Inflammatory macrophage treated with lipopolysaccharide for 4 hours (primary cell): ENCODE measurements around the gene MOV10L1.

ENCODE experiments used
- DNase-seq: peaks from one replicate; pipeline ENCODE4 v3.0.0-alpha.2; 2020

Gene MOV10L1

DNA sequence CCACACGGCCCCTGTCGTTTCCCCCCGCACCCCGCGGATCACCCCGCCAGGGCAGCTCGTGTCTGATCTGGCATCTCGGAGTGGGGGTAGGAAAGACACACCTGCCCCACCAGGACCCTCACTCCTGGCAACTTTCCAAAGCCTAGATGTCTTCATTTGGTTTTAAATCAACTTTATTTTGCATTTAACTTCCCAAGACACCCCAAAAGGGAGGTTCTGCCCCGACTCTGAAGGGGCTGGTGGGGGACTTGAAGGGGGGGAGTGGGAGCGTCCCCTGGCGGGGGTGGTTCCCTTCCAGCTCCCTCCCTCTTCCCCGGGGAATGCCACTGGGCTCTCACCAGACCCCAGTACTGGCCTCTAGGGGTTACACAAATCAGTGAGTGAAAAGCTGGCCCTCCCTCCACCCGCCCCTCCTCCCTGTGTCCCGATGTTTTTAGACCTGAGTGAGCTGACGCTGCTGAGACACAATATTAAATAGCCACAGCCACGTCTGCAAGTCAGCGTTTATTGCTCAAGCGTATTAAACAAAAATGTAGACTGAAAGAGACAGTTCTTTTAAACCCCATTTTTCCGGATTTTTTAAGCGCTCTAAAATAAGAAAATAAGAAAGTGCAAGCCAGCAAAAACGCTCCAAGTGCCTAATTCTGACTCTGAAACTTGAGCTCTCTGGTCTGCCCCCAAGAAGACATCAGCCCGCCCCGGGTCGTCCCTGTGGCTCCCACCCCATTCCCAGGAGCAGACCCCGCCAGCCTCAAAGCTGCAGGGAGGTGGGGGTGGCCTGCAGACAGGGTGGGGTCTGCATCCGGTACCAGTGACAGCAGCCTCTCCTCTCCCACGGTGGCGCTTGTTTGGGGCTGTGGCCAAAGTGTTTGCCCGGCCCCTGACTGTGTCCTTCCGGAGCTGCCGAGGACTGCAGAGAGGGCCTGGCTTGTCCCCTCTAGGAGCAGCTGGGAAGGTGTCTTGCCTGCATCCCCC lies 30.6 kb upstream of the MOV10L1 start:
- DNase-seq: no peak

DNA sequence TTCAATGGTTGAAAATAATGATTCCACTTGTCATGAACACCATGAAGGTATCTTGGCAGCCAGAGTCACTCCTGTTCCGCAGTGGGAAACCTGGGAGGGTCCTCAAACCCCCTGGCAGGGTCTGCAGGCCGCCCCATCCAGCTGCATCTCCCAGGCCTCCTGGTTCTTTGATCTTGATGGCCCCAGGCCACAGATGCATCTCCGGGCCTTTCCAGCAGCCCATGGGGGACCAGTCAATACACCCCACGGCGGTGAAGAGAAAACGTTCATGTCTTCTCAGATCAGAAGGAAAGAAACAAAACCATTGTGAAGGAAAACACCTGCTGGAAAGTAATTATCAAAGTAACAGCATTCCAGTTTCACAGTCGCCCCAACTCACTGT lies 29.9 kb upstream of the MOV10L1 start:
- DNase-seq: no peak

DNA sequence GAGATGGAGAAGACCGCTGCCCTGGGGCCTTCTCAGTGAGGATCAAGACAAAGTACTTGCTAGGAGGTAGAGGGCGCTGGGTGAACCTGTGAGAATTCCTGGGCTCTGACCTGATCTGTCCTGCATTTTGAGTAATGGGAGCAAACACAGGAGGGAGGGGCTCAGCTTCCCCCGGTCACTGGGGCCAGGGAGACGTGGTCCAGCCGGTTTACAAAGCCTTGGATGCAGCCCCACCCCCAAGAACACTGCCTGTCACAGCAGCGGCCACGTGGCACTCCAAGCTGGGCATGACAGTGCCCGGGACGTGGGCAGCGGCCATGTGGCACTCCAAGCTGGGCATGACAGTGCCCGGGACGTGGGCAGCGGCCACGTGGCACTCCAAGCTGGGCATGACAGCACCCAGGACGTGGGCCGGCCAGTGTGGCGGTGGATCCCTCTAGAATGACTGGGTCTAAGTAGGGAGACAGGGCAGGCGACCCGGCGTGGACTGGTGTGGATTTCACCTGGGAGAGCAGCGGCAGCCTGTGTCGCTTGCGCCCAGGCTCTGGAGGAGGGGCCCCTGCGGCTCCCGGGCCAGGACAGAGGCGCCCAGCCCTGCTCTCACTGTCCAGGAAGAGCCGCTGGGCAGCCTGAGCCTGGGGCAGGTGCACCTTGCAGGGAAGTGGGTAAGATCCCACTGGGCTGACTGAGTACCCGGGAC lies 29.2 kb upstream of the MOV10L1 start:
- DNase-seq: no peak

DNA sequence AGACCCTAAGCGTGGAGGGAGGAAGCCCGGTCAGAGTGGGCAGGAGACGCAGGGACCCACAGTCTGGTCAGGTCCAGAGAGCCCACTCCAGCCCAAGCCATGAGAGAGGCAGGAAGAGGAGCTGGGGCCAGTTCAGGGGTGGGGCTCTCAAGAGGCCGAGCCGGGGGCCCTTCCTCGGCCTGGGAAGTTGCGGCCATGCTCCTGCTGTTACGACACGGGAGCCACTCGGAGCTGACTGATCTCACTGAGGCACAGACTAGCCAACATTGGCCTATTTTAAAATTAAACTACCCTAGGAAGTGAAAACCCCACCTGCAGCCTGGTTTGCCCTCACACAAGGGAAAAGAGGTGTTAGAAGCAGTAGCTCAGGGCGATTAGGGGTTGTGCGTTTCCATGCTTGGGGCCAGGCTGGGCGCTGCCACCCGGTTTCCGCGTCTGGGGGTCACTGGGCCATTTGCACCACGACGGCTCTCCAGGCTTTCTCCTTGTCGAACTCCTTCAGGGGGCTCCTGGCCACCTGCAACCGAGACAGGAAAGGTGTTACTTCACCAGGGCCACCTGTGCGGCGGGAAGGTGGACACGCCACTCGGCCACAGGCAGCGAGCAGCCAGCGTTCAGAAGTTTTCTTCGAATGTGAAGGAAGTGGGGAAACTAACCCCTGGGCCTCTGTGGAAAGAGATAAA lies 28.5 kb upstream of the MOV10L1 start:
- DNase-seq: no peak

DNA sequence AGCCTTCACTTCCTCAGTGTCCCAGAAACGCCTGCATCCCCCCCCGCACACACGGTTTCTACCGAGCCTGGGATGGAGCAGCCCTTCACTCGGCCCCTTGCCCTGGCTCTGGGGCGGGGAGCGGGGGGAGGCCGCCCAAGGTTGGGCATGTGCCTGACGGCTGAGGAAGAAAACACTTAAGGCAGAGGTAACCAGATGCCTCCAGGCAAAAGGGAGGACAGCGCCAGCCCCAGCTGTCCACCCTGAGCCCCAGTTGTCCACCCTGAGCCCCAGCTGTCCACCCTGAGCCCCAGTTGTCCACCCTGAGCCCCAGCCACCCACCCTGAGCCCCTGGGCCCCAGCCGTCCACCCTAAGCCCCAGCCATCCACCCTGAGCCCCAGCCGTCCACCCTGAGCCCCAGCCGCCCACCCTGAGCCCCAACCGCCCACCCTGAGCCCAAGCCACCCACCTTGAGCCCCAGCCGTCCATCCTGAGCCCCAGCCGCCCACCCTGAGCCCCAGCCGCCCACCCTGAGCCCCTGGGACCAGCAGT lies 27.9 kb upstream of the MOV10L1 start:
- no peak for DNase-seq

DNA sequence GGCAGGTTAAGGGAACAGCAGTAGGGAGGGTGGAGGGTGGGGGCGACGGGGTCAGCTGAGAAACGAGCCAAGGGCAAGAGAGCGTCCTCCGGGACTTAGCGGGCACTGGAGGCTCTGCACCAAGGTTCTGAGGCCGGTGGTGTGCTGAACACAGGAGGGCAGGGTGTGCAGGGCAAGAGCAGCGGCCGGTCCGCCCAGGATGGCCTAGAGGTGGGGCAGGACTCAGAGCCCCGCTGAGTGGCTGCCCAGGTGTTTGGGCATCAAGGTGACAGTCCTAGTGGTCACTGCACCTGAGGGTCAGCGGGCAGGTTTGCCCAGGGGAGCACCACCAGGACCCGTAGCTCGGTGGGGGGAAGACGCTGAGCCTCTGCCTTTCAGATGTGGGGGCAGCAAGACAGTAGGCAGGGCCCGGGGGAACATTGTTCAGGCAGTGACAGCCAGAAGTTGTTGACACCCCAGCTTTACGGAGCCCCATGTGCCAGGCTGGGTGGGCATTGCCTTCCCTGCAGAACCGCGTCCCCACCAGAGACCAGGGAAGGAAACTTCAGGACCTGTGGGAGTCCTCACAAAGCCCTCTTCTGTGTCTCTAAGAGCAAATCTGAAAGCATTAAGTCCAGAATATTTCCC lies 27.2 kb upstream of the MOV10L1 start:
- no peak for DNase-seq

DNA sequence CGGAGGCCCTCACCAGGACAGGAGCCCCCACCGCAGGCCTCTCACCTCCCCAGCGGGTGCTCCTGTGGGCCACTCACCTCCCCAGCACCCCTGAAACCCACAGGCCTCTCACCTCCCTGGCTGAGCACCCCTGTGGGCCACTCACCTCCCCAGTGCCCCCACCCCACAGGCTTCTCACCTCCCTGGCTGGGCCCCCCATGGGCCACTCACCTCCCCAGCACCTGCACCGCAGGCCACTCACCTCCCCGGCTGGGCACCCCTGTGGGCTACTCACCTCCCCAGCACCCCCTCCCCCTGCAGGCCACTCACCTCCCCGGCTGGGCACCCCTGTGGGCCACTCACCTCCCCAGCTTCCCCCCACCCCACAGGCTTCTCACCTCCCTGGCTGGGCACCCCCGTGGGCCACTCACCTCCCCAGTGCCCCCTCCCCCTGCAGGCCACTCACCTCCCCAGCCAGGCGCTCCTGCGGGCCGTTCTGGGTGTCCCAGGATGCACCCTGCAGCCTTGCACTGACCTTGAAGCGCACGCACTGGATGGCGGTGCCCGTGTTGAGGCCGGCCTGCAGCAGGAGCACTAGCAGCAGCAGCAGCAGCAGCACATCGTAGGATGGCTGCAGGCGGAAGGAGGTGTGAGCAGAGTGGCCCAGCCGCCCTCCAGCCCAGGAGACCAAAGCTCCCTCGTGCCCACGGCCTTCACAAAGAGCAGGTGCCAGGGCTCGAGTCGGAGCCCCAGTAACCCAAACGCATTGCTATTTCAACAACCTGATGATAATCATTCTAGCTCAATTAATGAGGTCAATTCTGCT lies 26.0 kb upstream of the MOV10L1 start:
- DNase-seq: no peak

DNA sequence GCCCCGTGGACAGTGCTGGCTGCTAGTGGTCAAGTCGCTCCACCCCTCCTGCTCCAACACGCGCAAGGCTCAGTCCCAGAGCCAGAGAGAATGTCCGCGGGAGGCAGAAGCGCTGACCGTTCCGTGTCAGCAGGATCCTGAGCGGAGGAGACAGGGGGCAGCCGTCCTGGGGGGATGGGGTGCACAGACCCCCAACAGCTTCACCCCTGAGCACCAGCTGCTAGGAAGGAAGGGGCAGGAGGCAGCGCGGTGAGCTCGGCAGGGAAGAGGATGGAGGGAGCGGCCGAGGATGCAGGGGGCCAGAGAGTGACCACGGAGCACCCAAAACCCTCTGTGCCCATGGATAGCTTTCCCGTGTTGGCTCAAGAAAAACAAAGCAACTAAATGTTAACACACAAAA lies 25.4 kb upstream of the MOV10L1 start:
- DNase-seq: no peak

DNA sequence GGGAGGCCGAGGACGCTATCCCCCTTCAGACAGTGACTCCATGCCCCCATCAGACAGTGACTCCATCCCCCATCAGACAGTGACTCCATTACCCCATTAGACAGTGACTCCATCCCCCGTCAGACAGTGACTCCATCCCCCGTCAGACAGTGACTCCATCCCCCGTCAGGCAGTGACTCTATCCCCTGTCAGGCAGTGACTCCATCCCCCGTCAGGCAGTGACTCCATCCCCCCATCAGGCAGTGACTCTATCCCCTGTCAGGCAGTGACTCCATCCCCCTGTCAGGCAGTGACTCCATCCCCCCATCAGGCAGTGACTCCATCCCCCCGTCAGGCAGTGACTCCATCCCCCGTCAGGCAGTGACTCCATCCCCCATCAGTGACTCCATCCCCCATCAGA lies 22.6 kb upstream of the MOV10L1 start:
- no peak for DNase-seq

DNA sequence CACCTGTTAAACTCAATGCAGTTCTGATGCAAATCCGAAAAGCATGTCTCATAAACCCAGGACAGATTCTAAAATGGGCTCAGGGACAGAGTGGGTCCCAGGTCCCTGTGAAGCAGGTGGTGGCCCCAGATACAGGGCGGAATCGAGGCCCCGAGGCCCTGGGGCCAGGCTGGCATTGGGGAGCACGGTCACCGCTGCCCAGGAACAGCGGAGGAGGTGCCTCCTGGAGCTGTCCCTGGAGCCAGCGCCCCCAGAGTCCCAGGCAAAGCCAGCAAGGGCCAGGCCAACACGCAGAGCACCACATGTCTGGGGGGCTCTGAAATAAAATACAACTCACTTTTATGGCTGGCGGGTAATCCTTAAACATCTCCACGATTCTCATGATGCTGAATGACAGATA lies 21.7 kb upstream of the MOV10L1 start:
- no peak for DNase-seq

DNA sequence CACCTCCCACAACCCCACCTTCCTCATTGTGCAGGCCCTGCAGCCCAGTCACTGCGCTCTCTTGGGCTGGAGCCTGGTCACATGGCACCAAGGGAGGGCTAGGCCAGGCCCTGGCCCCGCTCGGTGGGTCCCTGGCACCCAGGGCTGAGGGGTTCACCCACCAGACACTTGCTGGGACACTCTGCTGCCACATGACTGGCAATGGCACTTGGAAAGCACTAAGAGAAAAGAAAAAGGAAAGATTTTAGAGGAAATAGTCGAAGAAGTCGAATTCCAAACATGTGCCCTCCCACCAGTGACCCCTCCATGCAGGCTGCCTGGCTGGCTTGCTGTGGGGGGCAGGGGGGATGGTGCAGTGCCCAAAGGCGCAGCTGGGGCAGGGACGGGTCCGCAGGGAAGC lies 19.4 kb upstream of the MOV10L1 start:
- no peak for DNase-seq

DNA sequence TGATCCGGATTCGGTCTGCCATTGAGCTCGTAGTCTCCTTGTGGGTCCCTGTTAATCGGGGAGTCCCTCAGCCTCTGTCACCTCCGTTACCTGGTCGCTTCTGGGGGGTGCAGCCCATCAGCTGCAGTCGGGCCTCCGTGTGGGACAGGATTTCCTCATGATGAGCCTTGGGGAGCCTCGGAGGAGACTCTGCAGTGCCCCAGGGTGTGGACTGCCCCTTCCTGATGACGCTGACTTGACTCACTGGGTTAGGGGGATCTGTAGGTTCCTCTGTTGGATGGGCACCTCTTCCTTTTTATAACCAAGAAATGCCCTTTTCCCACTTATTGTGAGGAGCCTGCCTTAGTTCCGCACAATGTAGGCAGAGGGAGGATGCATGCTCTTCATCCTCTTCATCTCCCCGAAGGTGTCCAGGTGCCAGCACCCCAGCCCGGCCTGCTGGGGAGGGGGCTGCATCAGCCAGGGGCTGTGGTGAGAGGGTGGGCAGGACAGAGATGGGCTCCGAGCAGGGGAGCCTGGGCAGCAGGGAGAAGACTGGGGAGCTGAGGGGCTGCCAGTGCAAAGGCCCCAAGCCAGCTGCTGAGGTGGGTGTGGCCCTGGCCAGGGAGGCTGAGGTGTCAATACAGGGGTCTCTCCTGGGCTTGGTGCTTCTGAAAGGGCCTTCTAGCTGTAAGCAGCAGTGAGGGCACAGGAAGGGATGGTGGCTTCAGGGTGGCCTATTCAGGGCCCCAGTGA lies 18.2 kb upstream of the MOV10L1 start:
- DNase-seq: no peak

DNA sequence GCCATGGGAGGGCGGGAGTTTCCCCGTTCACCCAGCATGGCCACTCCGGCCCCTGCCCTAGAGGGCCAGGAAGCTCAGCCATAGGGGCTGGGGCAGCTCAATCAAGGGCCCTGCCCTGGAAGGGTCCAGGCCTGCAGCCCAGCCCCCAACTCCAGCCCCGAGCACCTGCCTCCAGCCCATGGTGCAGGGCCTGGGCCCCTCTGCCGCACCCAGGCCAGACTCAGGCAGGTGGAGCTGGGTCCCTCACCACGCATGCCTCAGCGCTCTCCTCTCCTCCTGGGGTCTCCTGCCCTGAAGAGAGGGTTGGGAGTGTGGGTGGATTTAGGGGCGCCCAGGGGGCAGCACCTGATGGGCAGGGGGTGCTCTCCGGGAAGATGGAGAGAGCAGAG lies 17.6 kb upstream of the MOV10L1 start:
- no peak for DNase-seq

DNA sequence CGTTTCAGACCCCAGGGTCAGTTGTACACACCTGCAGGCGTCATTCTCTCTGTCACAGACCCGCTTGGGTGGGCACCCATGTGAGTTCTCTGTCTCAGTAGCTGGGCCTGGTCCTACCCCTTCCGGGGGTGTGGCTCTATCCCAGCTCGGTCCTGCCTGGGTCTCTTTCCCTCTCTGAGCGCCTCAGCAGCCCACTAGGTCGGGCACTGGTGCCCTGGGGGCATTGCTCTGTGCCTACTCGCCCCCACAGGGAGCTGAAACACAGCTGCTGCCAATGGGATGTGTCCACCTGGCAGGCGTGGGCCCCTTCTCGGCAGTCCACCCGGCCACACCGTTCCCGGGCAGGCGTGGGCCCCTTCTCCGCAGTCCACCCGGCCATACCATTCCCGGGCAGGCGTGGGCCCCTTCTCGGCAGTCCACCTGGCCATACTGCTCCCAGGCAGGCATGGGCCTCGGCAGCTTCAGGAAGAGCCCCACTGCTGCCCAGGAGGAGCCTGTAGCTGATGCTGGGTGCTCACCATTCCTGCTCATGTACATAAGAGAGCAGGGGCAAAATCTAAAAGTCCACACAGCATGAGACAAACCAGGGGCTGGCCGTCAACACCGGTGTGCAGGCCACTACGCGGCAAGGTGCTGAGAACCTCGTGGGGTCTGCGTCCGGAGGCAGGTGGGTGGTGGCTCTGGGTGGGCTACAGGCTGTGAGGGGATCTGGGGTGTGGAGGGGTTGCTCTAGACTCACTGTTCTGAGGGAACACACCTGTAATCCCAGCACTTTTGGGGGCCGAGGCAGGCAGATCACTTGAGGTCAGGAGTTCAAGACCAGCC lies 16.9 kb upstream of the MOV10L1 start:
- DNase-seq: no peak

DNA sequence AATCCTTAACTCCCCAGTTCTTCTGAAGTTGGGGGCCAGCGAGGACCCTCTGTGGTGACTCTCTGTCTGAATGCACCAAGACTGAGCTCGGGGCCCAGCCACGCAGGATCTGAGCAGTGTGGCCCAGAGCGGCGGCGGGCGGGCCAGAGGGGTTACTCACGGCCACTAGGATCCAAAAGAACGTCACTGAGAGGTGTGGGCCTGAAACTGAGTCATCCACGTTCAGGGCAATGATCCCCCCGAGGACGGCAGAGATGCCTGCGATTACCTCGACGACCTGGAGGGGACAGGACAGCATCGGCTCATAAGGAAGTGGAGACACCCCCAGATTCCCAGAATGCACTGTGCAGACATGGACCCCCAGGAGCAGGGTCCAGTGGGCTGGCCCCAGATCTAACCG lies 15.8 kb upstream of the MOV10L1 start:
- no peak for DNase-seq

DNA sequence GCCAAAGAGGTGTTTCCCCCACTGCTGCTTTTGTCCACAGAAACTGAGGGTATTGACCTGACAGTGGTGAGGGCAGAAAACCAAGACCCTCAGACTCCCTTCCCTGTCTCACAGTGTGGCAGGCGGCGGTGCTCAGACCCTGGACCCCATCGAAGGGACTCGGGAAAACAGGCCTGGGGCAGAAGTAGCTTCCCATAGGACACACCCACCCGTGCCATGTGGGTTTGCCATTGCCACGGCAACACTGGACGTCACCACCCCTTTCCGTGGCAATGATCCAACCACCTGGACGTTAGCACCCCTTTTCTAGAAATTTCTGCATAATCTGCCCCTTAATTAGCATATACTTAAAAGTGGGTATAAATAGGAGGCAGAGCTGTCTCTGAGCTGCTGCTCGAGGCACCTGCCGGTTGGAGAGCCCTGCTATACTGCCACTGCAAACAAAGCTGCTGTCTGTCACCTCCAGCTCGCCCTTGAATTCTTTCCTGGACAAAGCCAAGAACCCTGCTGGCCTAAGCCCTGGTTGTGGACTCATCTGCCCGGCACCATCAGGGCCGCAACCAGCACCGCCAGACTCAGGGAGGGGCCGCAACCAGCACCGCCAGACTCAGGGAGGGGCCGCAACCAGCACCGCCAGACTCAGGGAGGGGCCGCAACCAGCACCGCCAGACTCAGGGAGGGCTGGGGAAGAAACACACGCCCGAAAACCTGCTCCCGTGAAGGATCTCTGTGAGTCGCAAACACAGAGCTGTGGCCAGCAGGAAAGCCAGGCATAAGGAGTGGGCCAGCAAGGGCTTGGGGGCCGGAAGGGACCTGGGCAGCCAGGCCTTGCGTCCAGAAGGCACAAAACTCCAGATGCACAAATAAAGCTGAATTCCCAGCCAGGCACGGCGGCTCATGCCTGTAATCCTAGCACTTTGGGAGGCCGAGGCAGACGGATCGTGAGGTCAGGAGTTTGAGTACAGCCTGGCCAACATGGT lies 15.0 kb upstream of the MOV10L1 start:
- DNase-seq: no peak

DNA sequence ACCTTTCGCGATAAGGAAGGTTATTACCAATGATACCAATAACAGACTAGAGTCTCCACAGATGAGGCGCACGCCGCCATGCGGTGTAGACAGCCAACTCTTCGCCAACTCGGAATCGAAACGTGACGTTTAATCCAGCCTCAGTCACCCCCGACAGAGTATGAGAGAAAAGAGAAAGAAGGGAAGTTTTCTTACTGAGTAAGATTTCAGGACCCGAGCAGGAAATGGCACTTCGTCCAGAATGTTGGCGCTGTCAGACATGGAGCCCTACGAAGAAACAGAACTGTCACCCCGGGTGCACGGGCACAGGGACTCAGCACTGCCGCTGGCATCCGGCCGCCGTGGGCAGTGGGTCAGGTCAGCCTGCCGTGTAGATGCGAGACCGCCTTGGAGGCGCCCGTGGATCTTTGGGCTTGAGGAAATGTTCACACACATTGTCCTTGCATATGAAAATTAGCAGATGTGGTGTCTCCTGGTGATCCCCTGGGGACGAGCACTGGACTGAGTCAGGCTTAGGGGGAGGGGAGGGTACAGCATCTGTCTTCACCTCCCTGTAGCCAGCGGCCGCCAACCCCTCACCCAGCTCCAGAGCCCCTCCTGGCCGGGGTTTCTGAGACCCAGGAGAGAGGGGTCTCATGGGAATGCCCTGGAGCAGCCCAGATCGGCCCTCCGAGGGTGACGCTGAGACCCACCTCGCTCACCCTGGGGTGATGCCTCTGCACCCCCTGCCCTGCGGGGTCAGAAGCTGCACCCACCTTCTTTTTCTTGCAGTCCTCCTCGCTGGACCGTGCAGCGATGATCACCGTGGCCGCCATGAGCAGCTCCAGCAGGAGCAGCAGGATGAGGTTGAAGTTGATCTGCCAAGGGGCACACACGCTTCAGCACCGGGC lies 12.9 kb upstream of the MOV10L1 start:
- DNase-seq: no peak

DNA sequence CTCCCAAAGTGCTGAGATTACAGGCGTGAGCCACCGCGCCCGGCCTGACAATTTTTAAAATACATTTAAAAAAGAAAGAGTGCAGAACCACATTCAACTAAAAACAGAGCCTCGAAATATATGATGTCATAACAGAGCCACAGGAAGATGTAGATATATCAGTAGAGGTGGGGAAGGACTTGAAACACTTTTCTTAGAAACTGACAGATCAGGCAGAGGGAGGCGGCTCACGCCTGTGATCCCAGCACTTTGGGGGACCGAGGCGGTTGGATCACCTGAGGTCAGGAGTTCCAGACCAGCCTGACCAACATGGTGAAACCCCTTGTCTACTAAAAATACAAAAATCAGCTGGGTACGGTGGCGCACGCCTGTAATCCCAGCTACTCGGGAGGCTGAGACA lies 11.6 kb upstream of the MOV10L1 start:
- DNase-seq: no peak
